ENCODE measurements around the gene AMTN.
"Not testable (repeated sequence)": the region's sequence is repeated elsewhere in the genome, so short reads cannot be mapped to it uniquely, and the experiment has no call there.

Gene AMTN, protein sequence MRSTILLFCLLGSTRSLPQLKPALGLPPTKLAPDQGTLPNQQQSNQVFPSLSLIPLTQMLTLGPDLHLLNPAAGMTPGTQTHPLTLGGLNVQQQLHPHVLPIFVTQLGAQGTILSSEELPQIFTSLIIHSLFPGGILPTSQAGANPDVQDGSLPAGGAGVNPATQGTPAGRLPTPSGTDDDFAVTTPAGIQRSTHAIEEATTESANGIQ

DNA sequence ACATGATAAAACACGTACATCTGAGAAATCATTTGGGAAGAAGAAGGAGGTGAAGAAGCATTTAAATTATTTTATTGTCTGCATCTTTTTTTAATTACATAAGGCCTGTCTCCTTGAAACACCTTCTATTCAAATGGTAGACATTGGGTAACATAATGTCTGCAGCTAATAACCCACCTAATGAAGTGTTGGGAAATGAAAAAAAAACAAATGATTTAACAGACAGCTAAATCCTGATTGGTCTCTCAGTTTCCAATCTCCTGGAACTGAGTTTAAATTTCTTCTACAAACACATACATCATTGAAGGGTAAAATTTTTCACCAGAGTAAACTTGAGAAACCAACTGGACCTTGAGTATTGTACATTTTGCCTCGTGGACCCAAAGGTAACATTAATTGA lies at the start of gene AMTN:
Gene AMTN (plus strand): TSS at position 301 of the 400 bp plus-strand sequence. CDS start 209 bp downstream, outside the sequence.
- no peak for DNase-seq (ENCODE audit: low spot score)

DNA sequence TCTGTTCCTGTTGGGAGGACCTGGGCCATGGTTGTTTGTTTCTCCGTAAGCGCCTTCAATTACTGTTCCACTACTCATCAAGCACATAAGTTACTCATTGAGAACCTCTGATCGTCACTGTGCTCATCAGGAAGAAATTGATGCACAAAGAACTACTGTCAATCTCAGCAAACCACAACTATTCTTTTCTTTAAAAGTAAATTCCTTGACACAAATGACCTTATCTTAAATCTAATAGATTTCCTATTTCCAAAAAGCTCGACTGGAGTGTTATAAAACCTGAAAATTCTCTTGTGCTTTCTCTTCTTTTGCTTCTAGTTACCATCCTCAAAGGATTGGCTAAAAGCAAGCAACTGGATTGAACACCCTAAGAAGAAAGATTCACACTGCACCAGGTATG lies 46.5 kb upstream of the AMTN start, which contains the start of gene MUC7:
Gene MUC7 (plus strand): TSS at position 301 of the 400 bp plus-strand sequence. CDS start 1,825 bp downstream, outside the sequence.
- no peak for DNase-seq (ENCODE audit: low spot score)

DNA sequence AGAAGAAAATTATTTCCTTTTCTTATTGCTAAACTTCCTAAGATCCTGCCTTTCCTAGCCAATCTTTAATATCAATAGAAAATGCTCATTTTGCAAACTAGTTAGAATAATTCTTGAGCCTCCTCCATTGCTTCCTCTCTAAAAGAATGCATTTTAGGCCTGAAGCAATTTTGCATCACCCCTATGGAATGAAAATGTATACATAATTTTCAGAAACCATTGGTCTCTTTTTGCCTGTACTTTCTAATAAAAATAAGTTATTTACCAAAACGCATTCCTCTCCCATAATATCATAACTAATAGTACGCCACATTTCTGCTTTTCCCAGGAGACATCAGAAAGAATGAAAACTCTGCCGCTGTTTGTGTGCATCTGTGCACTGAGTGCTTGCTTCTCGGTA lies 44.7 kb upstream of the AMTN start:
- DNase-seq (ENCODE audit: low spot score) = no peak

DNA sequence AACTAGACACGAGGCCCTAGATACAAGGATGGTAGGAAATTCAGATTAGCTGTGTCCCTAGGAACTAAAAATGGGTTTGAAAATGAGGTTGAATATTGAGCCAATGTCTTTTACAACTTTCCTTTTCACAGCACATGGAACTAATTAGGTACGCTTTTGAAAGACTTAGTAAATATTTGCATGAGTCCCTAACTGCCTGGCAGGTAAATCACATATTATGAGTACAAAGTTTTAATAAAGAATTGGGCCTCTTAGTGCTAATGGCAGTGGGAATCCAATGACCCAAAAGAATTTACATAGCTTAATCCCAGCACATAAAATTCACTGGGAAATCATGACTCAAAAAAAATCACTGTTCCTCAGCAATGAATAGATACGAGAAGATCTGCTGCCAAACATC lies 29.6 kb upstream of the AMTN start:
- no peak for DNase-seq (ENCODE audit: low spot score)

DNA sequence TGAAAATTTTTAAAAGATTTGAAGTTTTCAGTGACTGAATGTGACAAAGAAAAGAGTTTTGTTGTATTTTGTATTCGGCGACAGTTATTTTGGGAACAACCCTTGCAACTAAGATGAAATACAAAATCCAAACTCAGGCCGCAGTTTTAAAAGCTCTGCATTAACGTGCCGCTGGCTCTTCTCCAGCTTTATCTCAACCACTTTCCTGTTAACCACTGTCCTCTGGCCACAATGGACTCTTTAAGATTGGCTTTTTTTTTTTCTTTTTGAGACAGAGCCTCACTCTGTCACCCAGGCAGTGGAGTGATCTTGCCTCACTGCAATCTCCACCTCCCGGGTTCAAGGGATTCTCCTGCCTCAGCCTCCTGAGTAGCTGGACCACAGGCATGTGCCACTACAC lies 22.1 kb upstream of the AMTN start:
- DNase-seq (ENCODE audit: low spot score) = no peak

DNA sequence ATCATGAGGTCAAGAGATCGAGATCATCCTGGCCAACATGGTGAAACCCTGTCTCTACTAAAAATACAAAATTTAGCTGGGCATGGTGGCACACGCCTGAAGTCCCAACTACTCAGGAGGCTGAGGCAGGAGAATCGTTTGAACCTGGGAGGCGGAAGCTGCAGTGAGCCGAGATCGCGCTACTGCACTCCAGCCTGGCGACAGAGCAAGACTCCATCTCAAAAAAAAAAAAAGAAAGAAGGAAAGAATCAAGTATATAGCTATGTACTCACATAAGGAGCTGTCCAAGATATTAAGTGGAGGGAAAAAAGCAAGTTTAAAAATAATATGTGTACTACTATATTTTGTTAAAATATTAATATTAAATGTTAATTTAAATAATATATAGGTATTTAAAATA lies 16.5 kb upstream of the AMTN start:
- DNase-seq (ENCODE audit: low spot score) = not testable (repeated sequence)

DNA sequence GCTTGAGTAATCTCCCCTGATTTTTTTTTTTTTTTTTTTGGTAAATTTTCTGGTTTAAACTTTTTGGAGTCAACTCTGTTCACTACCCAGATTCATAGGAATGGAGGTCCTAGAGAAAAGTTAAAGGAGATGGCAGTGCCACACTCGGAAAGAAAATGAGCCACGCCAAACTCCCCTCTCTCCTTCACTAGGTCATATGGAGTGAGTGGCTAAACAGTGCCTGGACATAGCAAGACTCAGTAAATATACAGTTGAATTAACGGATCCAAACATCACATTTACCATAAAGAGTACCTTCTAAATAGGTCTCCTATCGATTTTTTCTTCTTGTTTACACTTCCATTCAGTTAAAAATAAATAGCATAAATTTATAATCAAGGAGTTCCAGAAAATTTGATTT lies 13.6 kb upstream of the AMTN start:
- no peak for DNase-seq (ENCODE audit: low spot score)

DNA sequence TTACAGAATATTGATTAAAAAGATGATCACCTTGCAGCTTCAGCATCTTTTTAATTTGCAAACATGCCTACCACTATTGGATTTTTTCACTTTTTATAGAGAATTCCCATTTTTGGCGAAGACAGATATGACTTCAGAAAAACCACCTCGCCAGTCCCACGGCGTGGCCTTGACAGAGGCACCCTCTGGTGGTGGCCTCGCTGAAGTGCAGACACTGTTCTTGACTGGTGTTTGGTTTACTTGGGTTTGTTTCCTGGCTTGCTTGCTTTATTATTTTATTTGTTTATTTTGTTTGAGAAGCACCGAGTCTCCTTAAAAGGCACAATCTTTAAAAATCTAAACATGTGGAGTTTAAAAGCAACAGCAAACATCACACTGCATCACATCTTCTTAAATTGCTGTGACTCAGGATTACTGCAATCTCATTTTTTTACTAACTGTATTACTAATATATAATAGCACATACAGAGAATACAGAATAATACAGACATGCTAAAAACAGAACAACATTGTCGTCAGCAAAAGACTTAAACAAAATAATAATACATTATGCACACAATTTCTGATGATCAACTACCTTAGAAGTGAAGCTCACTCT lies 13.1 kb upstream of the AMTN start:
- DNase-seq (ENCODE audit: low spot score) = peak; percentile 19

DNA sequence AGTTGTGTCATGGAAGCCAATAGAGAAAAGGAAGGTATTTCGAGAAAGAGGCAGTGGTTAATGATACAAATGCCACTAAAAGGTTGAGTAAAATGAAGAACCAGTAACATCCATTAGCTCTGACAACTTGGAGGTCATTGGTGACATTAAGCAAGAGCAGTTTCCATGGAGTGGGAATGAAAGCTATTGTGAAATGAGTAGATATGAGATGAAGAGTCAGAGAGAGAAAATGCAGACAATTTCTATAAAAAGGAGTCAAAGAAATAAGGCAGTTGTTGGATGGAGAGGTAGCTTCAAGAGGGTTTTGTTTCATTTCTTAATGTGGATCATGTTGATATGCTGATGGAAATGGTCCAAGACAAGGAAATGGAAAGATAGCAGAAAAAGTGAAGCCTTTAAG lies 9.6 kb upstream of the AMTN start:
- DNase-seq (ENCODE audit: low spot score) = no peak

DNA sequence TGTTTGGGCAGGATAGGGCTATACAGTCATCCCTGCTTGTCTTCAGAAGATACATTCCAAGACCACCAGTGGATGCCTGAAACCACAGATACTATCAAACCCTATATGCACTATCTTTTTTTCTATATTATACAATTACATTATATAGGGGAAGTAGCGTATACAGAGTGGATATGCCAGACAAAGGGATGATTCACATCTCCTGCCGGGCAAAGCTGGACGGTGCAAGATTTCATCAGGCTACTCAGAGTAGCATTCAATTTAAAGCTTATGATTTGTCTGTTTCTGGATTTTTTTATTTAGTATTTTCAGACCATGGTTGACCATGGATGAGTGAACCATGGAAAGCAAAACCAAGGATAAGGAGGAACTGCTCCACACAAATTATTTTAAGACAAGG lies 7.0 kb upstream of the AMTN start:
- no peak for DNase-seq (ENCODE audit: low spot score)

DNA sequence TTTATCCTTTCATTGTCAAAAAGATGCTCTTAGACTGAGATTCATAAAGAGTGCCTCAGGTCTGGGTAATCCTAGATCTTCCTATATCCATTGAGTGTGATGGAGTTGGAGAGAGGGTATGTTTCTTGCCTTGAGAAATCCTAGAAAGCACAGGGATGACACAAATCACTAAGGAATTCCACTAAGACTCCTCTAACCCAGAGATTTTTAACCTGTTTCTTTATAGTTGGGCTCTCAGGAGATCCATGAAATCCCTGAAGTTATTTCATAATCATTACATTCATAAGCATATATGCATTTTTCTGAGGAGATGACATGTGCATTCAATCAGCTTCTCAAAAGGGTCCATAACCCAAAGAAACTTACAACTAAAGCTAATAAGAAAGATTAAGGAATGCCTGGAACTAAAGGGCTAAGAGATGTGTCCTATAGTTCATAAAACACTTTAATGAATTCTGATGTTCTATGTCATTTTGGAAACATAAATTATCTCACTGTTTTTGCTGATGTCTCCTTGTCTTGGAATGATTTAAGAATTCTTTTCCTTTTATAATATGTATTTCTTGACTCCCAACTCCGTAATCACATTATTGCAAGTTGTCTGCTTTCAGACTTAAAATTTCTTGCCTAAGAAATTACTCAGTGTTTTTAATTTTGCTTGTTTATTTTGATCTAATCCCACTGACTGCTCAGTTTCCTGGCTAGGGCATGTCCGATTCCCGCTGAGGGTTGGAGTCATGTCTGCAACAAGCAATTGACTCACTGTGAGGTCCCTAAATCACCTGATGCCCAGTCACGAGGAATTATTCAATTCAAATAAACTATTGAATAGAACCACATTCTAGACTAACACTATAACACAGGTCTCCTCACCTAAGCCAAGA lies 2.8 kb upstream of the AMTN start:
- no peak for DNase-seq (ENCODE audit: low spot score)

DNA sequence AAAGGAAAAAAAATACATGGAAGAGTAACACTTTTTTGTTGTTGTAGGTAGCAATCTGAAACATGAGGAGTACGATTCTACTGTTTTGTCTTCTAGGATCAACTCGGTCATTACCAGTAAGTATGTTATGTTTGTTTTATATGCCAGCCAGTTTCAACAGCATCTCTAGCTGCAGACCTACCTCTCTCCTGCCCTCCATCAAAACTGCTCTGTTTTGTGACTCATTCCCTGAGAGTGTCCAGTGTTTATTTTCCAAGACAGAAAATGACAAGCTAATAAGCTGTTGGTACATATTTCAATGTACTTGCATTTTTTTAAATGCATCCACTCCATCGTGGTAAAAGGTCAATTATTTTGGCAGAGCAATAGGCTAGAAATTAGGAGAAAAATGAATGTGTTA lies 347 bp downstream of the AMTN start:
- no peak for DNase-seq (ENCODE audit: low spot score)

DNA sequence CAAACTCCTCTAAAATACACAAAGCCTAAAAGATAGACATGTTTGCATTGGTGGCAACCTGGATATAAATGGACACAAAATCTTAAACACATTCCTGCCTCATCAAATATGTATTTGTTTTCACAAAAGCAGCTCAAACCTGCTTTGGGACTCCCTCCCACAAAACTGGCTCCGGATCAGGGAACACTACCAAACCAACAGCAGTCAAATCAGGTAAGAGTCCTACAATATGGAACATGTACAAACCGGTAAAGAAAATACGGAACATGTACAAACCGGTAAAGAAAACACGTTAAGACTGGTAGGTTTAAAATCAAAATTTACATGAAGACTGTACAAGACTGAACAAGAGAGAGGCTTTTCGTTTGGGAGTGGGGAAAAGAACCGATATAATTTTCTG lies 4.3 kb downstream of the AMTN start:
- no peak for DNase-seq (ENCODE audit: low spot score)

DNA sequence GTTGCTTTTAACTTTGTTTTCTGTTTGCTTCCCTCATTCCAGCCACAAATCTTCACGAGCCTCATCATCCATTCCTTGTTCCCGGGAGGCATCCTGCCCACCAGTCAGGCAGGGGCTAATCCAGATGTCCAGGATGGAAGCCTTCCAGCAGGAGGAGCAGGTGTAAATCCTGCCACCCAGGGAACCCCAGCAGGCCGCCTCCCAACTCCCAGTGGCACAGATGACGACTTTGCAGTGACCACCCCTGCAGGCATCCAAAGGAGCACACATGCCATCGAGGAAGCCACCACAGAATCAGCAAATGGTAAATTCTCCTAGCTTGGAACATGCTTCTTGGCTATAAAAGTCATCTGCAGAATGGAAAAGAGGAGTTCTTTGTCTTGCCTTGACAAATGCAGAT lies 12.6 kb downstream of the AMTN start:
- DNase-seq (ENCODE audit: low spot score) = no peak

DNA sequence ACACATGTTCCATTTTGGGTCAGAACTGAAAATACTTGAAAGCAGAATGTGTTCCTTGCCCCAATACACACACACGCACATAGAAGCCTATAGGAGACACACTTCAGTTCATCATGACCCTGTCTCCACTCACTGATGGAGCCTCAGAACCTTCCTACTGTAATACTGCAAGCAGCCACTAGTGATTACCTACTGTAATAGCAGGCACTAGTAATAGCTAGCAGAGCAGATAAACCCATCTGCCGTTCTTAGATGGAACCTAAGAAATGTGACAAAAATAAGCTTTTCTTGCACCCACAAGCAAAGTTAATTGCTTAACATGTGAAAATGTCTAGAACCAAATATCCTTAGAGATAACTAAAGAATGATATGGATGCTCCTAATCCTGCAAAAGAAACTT lies 13.6 kb downstream of the AMTN start:
- no peak for DNase-seq (ENCODE audit: low spot score)

DNA sequence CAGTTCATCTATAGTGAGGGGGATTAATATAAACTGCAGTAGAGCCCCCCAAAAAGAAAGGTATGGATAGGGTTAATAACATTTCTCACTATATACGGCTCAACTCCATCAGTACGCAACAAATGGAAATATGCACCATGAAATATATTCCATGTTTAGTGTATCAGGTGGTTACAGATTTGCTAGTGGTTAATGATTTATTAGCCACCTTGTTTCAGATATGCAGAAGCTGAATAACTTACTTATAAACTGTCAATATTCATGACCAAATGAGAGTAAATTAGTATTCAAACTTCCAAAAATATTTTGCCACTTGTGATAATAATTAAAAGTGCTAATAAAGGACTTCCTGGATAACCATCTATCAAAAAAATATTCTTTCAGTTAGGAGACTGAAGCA lies 14.8 kb downstream of the AMTN start:
- DNase-seq (ENCODE audit: low spot score) = no peak

DNA sequence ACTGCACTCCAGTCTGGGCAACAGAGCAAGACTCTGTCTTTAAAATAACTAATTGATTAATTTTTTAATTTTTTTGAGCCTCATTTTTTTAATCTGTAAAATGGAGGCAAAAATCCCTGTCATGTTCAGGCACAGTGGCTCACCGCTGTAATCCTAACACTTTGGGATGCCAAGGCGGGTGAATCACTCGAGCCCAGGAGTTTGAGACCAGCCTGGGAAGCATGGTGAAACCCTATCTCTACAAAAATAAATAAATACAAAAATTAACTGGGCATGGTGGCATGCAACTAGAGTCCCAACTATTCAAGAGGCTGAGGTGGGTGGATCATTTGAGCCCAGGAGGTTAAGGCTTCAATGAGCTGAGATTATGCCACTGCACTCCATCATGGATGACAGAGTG lies 15.4 kb downstream of the AMTN start:
- DNase-seq (ENCODE audit: low spot score) = no peak

DNA sequence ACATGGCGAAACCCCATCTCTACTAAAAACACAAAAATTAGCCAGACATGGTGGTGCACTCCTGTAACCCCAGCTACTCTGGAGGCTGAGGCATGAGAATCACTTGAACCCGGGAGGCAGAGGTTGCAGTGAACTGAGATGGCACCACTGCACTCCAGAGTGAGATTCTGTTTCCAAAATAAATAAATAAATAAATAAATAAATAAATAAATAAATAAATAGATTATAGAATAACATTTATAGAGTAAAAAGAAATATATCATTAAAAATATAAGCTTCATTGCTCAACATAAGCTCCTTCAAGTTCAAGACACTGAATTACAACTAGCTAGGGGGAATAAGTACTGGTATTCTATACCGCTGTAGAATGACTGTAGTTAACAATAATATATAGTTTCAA lies 16.5 kb downstream of the AMTN start:
- DNase-seq (ENCODE audit: low spot score) = not testable (repeated sequence)

DNA sequence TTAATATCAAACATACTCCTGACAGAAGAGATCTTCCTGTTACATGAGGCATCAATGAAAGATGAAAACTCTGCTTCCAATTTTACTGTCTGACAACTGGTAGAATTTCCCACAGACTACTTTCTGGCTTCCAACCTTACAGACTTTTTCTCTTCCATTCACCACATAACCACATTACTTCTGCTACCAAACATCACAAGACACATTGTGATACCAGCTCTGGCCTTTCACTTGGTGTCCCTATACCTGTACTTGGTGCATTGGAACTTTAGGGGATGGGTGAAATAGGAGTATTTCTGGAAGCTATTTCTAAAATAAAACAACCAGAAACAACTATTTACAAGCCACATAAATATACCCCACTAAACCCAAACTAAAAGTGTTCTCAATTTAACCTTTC lies 20.5 kb downstream of the AMTN start:
- DNase-seq (ENCODE audit: low spot score) = no peak

DNA sequence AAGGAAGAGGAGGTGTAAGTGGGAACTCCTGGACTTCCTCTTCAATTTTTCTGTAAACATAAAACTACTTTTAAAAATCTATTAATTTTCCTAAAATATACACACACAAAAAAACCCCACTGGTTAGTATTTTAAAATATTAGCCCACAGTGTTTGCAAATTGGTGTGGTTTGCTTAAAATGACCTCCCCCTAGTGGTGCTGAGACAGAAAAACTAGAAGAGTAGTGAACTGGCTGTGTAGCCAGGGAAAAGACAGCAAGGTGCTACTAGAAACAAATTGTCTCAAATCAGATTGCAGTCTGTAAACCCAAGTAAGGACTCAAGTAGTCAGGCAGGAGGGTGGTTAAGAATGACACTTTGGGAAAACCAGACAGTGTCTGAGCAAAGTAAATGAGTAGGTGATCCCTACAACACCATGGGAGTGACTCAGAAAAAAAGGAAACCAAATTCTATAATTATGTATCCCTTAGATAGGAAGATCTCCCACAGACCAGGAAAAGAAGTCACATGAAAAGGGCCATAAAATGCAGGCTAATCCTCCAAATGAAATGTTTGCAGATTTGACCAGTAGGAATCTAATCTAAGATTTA lies 26.0 kb downstream of the AMTN start:
- DNase-seq (ENCODE audit: low spot score) = no peak

DNA sequence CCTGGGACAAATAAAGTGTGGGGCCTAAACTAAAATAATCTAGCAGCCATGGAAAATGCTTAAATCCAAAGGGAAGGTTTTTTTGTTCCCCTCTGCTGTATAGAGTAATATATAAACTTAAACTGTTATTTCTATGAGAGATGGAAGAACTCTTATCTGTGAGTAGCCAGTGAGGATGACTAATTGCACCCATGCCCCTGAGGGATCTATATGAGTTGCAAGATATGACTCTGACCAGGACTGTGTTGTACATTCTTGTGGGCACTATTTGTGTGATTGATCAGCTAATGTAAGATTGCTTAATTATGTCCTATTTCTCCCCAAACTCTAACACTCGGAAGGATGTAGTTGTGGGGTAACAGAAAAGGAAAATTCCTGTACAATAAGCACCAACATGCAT lies 38.5 kb downstream of the AMTN start:
- no peak for DNase-seq (ENCODE audit: low spot score)

DNA sequence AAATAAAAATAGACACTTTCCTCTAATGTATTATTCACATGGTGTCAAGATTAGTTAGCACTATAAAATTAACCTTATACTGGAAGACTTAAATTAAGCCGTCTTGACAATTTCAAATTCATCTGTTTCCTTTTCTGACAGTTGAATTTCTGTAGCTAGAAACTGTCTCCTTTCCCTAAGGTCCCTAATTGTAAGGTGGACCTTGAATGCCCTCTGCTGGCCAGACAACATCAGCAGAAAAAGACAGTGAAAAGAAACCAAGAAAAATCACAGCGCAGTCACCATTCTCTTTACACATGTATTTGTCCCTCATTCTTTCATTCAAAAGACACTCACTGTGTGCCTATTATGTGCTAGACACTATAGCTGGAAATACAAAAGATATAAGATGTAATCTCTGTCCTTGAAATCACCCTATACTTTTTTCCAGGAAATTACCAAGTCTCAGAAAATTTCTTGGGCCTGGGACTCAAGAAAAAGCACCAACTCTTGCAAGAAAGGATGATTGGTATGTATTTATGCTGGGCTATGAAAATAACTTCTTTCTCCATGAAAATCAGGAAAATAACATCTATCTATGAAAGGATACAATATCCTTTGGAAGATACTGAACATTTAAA lies 41.0 kb downstream of the AMTN start:
- no peak for DNase-seq (ENCODE audit: low spot score)
